ENCODE data around the gene CRIP1.

CRIP1 gene

DNA sequence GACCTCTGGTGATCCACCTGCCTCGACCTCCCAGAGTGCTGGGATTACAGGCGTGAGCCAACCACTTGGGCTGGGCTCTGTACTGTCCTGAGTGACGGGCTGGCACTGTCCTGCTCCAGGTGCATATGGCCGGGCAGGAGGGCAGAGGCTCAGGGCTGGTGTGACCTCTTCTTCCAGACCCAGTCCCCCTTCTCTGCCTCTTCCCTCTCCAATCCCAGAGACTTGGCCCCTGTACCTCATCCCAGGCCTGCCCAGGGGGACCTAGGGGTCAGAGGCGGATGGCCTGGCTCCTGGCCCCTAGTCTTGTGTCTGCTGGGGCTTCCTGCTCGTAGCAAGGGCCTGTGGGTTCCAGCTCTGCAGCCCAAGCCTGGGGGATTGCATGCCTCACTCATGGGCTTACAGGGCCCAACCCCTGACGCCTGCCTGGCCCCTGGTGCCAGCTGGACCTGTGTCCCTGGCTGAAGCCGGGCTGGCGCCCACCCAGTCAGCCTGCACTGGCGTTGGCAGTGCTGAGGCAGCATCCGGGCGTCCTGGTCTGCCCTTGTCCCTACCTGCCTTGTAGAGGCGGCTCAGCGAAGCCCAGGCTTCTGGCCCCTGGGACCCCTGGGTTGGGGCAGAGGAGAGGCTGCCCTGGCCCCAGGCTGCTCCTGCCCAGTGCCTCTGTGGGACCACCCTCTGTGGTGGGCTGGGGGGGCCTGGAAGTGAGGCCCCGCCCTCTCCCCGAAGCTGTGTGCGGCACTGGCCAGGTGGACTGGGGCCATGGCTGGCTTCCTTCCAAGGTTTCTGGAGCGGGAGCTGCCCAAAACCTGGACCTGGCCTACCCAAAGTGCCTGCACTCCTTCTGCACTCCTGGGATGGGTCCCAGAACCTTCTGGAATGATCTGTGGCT is 8.7 kb downstream of the CRIP1 start:
- DNase-seq = no peak

DNA sequence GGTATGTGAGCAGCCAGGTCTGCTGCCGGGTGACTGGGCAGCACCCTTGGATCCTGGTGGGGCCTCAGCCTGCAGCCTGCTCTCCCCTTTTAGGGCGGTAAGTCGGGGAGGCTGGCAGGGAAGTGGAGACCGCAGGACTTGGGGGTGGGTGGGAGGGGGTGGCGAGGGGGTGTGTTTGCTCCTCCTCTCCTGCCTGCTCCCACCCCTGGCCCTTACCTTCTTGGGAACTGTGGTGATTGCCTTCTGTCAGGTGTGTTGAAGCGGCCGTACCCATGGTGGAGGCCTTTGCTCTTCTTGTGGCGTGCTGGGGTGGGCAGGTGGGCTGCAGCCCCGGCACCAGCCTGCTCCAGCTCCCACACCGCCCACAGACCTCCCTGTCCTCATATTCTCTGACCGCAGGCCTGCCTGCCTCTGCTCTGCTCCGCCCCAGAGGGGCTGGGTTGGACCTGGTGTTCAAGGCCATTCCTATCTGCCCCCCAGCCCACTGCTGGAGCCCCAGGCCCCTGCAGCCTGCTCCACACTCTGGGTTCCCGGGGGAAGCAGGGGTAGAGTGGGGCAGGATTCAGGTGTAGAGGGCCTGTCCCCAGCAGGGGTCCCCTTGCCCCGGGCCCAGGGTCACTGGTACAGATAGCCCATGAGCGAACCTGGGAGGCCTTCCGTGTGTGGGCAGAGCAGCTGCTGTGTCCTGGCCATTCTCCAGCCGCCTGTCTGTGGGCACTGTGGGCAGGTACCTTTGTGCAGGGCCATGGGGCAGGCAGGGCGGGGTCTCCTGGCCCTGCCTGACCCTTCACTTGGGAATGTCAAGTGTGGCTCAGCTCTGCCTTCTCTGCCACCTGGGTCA is 9.5 kb downstream of the CRIP1 start:
- DNase-seq = no peak

DNA sequence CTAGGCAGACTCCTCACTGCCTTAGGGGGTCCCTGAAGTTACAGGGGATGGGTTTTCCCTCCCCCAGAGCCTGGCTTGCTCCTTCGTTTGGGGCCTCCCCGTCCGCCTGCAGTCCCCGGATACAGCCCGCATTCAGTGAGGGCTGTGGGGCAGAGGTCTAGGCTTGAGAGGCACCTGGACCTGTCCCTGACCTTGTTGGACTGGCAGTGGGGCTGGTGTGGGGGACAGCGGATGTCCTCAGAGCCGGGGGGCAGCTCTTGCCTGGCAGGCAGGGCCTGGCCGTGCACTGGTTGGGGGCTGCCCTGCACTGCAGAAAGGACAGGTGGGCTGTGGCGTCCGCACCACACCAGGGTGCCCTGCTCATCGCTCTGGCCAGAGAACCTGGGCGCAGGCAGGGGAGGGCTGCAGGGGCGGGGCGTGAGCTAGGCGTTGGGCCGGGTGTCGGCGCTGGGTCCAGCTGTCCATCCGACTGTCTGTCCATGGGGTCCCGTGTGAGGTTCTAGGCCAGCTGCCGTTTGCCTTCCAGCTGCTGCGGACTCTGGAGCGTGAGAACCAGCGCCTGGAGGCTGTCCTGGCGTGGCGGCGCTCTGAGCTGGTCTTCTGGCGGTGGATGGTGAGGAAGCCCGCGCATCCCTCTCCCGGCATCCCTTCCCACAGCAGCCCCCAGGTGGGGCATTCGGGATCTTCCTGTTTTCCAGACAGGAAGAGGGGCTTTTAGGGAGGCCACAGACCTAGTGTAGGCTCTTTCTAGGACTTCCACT is 10.3 kb downstream of the CRIP1 start:
- no peak for DNase-seq

DNA sequence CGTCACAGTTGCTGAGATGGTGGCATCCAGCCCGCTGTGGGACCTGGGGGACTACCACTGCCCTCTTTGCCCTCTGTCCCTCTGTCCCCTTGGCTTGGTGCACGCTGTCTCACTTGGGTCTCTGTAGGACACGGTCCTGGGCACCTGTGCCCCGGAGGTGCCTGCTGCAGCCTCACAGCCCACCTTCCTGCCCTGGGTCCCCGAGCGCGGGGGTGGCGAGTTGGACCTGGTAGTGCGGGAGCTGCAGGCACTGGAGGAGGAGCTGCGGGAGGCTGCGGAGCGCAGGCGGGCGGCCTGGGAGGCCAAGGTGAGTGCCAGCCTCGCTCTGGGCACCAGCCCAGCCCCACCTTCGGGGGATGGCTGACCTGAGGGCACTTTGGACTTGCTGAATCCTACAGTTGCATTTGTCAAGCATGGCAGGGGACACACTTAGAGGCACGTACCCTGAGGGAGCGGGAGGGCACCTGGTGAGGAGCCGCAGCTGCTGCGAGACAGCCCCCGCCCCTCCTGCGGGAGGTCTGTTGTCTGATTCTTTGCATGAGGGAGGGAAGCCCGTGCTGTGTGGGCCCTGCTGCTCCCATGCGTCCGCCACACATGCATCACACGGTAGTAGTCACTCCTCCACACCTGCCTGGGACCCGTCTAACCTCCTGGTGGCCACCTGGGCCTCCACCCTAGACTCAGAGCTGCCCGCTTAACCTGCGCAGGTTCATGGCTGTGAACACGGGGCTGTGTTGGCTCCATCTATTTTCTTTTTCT is 11.2 kb downstream of the CRIP1 start:
- no peak for DNase-seq

DNA sequence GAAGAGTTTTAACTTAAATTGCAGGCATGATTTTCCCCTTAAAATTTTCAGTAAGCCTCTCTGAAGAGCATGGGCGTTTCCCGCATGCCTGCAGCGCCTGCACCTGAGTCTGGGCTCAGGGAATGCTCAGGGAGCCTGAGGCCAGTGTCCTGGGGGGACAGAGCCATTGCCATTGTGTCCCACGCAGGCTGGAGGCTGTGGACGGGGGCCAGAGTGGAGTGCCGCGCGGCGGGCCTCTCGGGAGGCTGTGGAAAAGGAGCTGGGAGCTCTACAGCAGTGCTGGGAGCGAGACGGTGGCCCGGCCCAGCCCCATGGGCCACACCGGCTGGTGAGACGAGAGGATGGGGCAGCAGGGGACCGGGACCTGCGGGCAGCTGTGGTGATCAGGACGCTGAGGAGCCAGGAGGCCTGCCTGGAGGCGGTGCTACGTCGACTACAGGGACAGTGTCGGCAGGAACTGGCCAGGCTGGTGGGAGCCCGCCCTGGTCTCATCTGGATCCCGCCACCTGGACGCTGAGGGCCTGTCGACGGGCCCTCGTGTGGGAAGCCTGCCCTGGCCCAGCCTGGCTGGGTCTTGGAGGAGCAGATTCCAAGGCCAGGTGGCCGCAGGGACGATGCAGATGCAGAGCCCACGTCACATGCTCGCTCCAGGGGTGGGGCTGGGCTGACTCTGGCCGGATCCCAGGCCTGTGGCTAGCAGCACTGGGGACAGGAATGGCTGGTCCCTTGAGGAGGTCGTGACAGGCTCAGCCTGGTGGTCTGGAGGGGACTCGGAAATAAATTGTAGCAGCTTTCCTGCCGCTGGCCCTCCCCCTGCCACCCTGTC is 12.0 kb downstream of the CRIP1 start:
- no peak for DNase-seq

DNA sequence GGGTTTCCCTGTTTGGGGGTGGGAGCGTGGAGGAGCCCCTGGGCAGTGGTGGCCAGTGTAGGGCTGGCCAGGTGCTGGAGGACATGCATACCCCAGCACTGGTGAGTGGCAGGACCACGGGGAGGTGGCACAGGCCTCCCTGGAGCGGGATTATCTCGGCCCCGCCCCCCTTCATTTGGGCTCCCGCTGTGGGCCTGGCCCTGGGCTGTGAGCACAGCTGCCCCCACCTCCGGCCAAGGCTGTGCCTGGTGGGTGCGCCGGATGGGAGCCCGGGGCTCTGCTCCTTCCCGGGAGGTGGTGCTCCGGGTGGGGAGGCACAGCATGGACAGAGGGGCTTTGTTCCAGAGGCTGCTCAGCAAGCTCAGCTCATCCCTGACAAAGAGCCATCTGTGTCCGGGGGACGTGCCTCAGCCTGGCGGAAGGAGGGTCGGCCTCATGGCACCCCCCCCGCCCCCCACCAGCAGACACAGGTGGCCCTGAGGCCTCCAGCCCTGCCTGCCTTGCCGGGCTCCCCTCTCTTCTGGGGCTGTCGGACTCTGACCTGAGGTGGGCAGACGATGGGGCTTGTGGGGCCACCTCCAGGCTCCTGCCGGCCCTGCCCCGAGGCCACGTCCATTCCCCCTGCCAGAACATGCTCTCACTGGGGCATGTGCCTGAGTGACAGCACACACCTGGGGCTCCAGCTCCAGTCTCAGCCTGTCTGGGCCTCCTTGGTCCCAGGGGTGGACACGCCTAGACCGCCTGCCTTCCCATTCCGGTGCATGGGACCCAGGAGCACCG is 12.8 kb downstream of the CRIP1 start:
- DNase-seq = no peak

DNA sequence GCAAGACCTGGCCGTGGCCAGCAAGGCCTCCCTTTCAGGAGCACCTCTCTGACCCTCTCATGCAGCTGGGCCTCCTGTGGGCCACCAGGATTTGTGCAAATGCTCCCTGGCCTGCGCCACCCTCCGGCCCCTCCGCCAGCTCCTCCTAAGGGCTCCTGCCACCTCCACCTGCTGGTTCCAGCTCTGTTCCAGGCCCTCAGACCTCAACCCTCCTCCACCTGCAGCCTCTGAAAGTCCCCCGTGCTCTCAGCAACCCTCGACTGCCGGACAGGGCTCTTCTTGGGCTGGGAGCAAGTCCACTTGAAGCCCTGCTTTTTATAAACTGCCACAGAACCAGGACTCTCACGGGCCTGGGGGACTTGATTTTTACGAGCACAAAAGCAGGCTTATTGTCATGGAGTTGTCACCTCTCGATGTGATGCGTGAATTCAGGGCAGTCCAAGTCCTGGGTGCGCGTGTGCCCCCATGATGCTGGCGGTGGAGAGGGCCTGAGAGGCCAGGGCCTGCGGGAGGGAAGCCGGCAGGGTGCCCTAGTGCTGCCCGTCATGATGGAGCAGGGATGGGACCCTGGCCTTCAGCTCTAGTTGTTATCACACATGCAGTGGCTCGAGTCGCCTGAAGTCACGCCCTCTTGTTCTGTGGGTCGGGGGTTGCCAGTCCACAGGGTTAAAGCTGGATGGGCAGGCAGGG is 13.5 kb downstream of the CRIP1 start:
- no peak for DNase-seq

DNA sequence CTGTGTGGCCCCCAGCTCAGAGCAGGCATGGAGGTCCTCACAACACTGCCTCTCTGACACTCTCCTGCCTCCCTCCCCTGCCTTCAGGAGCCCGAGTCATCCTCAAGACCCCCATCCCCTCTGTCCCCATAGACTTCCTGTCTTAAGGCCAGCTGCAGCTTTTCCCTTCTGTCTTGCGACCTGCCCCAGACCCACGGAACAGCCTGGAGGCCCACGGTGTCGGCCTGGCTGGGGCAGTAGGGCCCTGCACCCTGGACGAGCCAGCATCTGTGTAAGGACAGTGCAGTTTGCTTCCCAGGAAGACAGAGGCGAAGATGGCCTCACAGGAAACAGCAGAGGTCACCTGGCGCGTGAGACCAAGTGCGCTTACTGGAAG is 14.0 kb downstream of the CRIP1 start:
- no peak for DNase-seq

DNA sequence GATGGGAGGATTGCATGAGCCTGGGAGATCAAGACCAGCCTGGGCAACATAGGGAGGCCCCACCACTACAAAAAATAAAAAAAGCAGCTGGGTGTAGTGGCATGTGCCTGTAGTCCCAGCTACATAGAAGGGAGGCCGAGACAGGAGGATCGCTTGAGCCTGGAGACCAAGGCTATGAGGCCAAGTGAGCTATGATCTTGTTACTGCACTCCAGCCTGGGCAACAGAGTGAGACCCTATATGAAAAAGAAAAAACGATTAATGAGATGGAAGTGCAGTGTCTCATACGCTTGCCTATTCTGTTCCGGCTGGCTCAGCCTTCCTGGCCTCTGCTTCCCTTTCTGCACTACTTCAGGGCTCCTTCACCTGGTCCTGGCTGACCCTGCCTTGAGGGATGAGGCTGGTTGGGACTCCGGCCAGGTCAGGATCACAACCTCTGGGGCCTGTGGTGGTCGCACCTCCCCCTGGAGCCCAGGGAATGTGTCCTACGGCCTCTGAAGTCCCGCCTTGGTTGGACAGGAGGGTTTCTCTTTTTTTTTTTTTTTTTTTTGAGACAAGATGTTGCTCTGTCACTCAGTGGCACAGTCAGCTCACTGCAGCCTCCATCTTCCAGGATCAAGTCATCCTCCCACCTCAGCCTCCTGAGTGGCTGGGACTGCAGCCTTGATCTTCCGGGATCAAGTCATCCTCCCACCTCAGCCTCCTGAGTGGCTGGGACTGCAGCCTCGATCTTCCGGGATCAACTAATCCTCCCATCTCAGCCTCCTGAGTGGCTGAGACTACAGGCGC is 15.0 kb downstream of the CRIP1 start:
- no peak for DNase-seq

DNA sequence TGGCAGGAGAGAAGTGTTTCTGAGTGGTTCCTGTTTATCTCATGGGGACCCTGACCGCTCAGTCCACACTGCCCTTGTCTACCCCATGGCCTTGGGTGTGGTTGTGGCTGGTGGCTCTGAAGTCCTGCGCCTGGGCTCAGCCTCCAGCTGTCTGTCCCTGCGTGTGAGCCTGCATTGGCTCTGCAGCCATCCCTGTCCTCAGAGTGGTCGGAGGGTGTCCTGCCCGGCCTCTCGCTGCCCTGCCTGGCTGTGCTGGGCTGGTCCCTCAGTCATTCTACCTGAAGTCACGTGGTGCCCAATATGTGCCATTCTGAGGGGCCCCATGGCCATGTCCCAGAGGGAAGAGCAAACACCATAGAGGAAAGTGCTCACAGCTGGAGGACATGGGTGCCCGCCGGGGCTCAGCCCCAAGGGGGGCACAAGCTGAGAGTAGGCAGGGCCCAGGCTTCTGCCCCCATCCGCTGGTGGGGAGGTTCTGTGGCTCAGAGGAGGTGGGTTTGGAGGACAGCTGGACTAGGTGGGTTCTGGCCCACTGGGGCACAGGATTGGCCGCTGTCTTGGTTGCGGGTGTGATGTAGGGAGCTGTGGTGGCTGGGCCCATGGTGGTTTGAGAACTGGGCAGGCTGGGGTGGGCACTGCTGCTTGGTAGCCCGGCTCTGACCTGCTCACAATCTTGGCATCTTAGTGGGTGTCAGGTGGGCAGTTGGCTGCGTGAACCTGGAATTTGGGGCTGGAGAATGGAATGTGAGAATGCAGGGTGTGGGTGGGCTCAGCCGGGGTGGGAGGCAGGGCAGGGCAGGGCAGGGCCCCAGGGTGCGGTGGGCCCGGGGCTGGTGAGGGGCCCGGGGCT is 16.0 kb downstream of the CRIP1 start:
- no peak for DNase-seq

DNA sequence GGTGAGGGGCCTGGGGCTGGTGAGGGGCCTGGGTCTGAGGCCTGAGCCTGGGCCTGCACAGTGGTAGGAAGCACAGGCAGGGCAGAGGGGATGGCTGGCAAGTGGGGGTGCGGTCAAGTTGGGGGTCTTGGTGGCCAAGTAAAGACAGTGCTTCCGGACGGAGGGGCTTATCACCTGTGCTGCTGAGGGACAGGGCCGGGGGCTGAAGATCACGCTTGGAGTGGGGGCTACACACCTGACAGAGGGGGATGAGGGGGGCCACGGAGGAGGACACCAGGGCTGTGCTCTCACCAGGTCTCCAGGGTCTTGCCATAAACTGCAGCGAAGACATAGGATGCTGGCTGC is 16.6 kb downstream of the CRIP1 start:
- DNase-seq = no peak

DNA sequence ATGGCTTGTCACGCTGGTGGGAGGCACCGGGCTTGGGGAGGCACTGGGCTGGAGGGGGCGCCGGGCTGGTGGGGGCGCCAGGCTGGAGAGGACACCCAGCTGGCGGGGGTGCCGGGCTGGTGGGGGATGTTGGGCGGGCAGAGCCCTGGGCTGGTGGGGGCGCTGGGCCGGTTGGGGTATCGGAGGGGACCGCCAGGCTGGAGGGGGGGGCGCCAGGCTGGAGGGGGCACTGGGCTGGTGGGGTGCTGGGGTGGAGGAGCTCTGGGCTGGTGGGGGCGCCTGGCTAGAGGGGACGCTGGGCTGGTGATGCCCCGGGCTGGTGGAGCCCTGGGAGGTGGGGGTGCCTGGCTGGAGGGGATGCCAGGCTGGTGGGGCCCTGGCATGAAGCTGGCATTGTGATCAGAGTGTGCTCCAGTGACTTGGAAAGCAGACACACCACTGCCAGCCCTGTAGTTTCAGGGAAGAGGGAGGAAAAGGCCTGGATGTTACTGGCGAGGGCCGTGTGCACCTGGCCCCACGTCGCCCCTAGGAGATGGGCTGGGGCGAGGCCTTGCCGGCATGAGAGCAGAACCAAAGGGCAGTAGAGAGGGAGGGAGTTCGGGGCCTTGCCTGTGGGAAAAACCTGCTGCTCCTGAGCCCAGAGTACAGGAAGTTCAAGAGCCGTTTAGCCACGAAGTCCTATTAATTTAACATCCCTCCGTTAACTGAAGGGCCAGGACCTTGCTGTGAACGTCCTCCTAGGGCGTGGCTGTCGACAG is 17.4 kb downstream of the CRIP1 start:
- no peak for DNase-seq

DNA sequence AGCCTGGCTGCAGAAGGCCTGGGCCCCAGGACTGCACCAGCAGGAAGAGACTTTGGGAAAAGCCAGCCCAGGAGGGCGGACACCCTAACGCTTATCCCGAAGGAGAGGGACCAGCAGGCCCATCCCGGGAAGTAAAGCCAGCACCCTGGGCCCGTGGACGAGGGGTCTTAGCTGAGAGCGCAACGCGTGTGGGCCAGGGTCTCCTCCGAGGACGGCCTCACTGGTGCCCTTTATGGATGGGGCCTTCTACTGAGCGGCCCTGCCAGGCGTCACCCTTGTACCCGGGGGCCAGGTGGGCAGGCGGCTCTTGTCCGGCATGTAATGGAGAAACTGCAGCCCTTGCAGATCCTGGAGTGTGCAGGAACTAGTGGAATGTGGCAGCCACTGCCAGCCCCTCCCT is 18.4 kb downstream of the CRIP1 start:
- no peak for DNase-seq

DNA sequence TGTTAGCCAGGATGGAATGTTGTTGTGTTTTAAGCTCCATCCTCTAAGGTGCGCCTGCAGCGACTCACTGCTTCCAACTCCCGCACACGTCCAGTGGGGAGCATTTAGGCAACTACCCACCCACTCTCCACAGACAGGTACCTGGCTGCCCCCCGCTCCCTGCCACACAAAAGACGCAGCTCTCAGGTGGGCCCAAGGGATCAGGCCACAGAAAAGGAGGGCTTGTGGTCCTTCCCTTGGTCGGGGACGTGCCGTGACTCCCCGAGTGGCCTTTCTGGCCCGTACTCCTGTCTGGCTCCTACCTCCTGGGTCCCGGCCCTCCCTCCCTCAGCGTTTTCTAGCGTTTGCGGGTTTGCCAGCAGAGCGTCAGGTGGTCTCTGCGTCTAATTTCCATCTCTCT is 20.6 kb downstream of the CRIP1 start:
- DNase-seq = no peak

DNA sequence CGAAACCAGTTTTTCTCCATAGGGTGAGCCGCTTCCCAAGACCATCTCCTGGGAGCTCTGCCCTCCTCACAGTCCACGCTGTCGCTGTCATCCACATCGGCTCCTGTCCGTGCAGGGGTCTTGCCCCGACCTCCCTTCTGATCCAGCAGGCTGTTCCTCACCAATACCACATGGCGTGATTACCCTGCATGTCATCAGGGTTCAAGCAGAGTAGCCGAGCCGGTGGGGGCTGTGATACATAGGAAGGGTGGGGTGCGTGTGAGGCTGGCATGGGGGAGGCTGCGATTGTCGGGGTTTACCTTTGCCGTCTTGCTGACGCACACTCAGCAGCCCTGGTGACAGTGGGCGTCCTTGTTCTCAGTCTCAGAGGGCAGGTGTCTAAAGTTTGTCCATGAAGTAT is 21.4 kb downstream of the CRIP1 start:
- DNase-seq = no peak

DNA sequence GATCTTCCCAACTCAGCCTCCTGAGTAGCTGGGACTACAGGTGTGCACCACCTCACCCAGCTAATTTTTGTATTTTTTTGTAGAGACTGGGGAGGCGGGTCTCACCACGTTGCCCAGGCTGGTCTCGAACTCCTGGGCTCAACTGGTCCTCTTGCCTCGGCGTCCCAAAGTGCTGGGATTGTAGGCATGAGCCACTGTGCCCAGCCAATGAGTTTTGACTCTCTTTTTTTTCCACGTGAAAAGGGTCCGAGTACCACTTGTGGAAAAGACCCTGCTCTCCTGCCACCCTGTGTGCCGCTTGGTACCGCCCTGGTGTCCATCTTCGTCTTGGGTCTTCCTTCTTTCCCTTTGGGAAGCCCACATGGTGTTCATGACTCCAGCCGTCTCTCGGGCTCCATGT is 21.9 kb downstream of the CRIP1 start:
- no peak for DNase-seq

DNA sequence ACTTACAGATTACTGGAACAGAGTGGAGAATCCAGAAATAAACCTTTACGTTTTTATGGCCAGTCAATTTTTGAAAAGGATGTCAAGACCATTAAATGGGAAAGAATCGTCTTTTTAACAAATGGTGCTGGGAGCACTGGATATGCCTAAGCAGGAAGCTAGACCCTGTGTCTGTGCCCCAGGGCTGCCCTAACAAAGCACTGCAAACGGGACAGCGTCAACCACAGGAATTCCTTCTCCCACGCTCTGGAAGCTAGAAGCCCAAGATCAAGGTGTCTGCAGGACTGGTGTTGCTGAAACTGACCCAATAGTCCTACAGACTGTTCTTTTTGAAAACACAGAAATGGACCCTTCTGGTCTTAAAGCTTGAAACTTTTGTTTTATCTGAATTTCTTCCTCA is 30.4 kb downstream of the CRIP1 start:
- no peak for DNase-seq

Data from DMS79 treated with DMSO at 0.1 percent for 48 hours (cell line).